SK-N-SH treated with all-trans-retinoic acid at 6 μM for 48 hours (cell line): Measurements from ENCODE around the gene TCAF1.

ENCODE experiments used
- ATAC-seq: fragments of 200-7000 bp; cut with Tn5 transposase; 3 replicates; pipeline ENCODE4 v1.9.1; 2020; ENCODE audit warnings: mild to moderate bottlenecking, moderate library complexity
- ARNTL ChIP-seq: fragments of 450-650 bp; formaldehyde crosslinking; IDR thresholded peaks from 2 replicates; pipeline ENCODE4 v1.5.0; 2020; ENCODE audit warnings: low read depth, mild to moderate bottlenecking, moderate library complexity, borderline replicate concordance
- BACH2 ChIP-seq: fragments of 250-450 bp; sonication (Bioruptor Pico); IDR thresholded peaks from 2 replicates; pipeline ENCODE4 v1.9.0; 2021; ENCODE audit warnings: mild to moderate bottlenecking, borderline replicate concordance
- CSDC2 ChIP-seq: fragments of 250-450 bp; sonication (Bioruptor Pico); IDR thresholded peaks from 2 replicates; pipeline ENCODE4 v1.5.0; 2020; ENCODE audit warnings: mild to moderate bottlenecking, moderate library complexity
- ESRRG ChIP-seq: fragments of 250-450 bp; sonication (Bioruptor Pico); IDR thresholded peaks from 2 replicates; pipeline ENCODE4 v1.6.1; 2021; ENCODE audit warnings: mild to moderate bottlenecking
- GLIS3 ChIP-seq: fragments of 250-450 bp; sonication (Bioruptor Pico); IDR thresholded peaks from 2 replicates; pipeline ENCODE4 v1.5.0; 2020; ENCODE audit warnings: mild to moderate bottlenecking, moderate library complexity
- ISL1 ChIP-seq: fragments of 250-450 bp; sonication (Bioruptor Pico); IDR thresholded peaks from 2 replicates; pipeline ENCODE4 v2.1.2; 2022; ENCODE audit warnings: mild to moderate bottlenecking, moderate library complexity
- OSR1 ChIP-seq: fragments of 250-450 bp; sonication (Bioruptor Pico); IDR thresholded peaks from 2 replicates; pipeline ENCODE4 v1.8.0; 2022; ENCODE audit warnings: moderate library complexity, mild to moderate bottlenecking, inconsistent platforms
- PPARA ChIP-seq: fragments of 250-450 bp; sonication (Bioruptor Pico); IDR thresholded peaks from 2 replicates; pipeline ENCODE4 v1.5.0; 2020; ENCODE audit warnings: mild to moderate bottlenecking, borderline replicate concordance
- RARB ChIP-seq: fragments of 250-450 bp; sonication (Bioruptor Pico); IDR thresholded peaks from 2 replicates; pipeline ENCODE4 v1.8.0; 2021; ENCODE audit warnings: mild to moderate bottlenecking, moderate library complexity
- SNAI2 ChIP-seq: fragments of 250-450 bp; sonication (Bioruptor Pico); IDR thresholded peaks from 2 replicates; pipeline ENCODE4 v1.5.0; 2020; ENCODE audit warnings: mild to moderate bottlenecking, moderate library complexity
- TCF4 ChIP-seq: fragments of 250-450 bp; sonication (Bioruptor Pico); IDR thresholded peaks from 2 replicates; pipeline ENCODE4 v1.8.0; 2021; ENCODE audit warnings: mild to moderate bottlenecking, moderate library complexity, borderline replicate concordance
- TOX ChIP-seq: fragments of 250-450 bp; sonication (Bioruptor Pico); IDR thresholded peaks from 2 replicates; pipeline ENCODE4 v1.8.0; 2021; ENCODE audit warnings: mild to moderate bottlenecking, moderate library complexity, borderline replicate concordance
- ZC3H10 ChIP-seq: fragments of 250-450 bp; sonication (Bioruptor Pico); IDR thresholded peaks from 2 replicates; pipeline ENCODE4 v1.5.1; 2021; ENCODE audit warnings: mild to moderate bottlenecking, moderate library complexity
- ZFP3 ChIP-seq: fragments of 250-450 bp; sonication (Bioruptor Pico); IDR thresholded peaks from 2 replicates; pipeline ENCODE4 v1.5.0; 2020; ENCODE audit warnings: mild to moderate bottlenecking, moderate library complexity
- ZFP30 ChIP-seq: fragments of 450-650 bp; formaldehyde crosslinking; IDR thresholded peaks from 2 replicates; pipeline ENCODE4 v1.5.0; 2022; ENCODE audit warnings: mild to moderate bottlenecking, moderate library complexity
- ZNF565 ChIP-seq: fragments of 450-650 bp; formaldehyde crosslinking; conservative IDR thresholded peaks from 2 replicates; pipeline ENCODE4 v1.5.0; 2020; ENCODE audit warnings: low read depth, mild to moderate bottlenecking, moderate library complexity
- ZNF70 ChIP-seq: fragments of 450-650 bp; formaldehyde crosslinking; IDR thresholded peaks from 2 replicates; pipeline ENCODE4 v1.5.0; 2020; ENCODE audit warnings: mild to moderate bottlenecking, moderate library complexity
- ZNF8 ChIP-seq: fragments of 450-650 bp; formaldehyde crosslinking; IDR thresholded peaks from 2 replicates; pipeline ENCODE4 v1.5.0; 2020; ENCODE audit warnings: mild to moderate bottlenecking, moderate library complexity
- TF ChIP-seq, protein P1 (sequence below): fragments of 250-450 bp; sonication (Bioruptor Pico); IDR thresholded peaks from 2 replicates; pipeline ENCODE4 v1.5.1; 2021; ENCODE audit warnings: mild to moderate bottlenecking, moderate library complexity
- TF ChIP-seq, protein P2 (sequence below): fragments of 250-450 bp; sonication (Bioruptor Pico); IDR thresholded peaks from 2 replicates; pipeline ENCODE4 v1.5.1; 2020; ENCODE audit warnings: low read depth, mild to moderate bottlenecking, moderate library complexity
- TF ChIP-seq, protein P3 (sequence below): fragments of 250-450 bp; sonication (Bioruptor Pico); IDR thresholded peaks from 2 replicates; pipeline ENCODE4 v1.8.0; 2020; ENCODE audit warnings: mild to moderate bottlenecking, moderate library complexity, borderline replicate concordance
- TF ChIP-seq, protein P4 (sequence below): fragments of 250-450 bp; sonication (Bioruptor Pico); IDR thresholded peaks from 2 replicates; pipeline ENCODE4 v1.8.0; 2021; ENCODE audit warnings: low read depth, mild to moderate bottlenecking, moderate library complexity, borderline replicate concordance

The TCAF1 gene

DNA sequence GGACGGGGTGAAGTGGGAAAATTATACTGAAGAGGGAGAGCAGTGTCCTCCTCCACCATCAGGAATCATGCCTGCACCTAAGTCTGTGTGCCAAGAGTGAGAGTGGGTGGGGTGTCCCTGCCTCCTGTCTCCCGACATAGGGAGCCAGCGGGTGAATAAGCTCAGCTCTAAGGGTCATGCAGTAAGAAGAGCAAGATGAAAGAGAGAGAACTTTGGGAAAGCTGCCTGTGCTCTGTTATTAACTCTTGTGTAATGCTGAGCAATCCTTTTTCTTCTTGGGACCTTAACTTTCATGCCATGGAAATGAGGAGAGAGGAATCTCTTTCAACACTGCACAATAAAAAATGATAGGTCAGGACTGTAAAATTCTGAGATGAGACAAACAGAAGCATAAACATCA, 7.9 kb upstream of the TCAF1 start:
- TF ChIP-seq TCF4 (CRISPR knock-in tag) = no peak
- TF ChIP-seq CSDC2 (CRISPR knock-in tag) = no peak
- TF ChIP-seq GLIS3 (CRISPR knock-in tag) = no peak
- TF ChIP-seq ZFP3 = no peak
- no peak for ATAC-seq

DNA sequence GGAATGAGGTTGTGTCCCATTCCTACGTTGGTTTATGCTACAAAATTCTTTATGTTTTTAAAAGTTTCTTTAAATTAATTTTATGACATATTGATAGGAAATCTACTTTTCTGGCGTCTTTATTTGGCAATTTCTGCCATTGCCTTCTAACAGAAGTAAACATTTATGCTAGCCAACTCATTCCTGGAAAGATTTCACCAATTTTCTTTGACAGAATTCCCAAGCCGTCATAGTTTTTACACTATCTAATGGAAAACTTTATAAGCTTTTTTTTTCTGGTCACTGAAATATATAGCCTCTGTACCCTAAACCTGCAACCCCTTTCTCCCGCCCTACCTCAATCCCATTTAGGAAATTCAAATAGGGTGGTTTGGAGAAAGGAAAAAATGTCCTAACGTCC, 6.1 kb upstream of the TCAF1 start:
- no peak for TF ChIP-seq PPARA (CRISPR knock-in tag)
- TF ChIP-seq, protein P1, sequence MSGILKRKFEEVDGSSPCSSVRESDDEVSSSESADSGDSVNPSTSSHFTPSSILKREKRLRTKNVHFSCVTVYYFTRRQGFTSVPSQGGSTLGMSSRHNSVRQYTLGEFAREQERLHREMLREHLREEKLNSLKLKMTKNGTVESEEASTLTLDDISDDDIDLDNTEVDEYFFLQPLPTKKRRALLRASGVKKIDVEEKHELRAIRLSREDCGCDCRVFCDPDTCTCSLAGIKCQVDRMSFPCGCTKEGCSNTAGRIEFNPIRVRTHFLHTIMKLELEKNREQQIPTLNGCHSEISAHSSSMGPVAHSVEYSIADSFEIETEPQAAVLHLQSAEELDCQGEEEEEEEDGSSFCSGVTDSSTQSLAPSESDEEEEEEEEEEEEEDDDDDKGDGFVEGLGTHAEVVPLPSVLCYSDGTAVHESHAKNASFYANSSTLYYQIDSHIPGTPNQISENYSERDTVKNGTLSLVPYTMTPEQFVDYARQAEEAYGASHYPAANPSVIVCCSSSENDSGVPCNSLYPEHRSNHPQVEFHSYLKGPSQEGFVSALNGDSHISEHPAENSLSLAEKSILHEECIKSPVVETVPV (CRISPR knock-in tag) = no peak
- no peak for TF ChIP-seq TOX (CRISPR knock-in tag)
- no peak for TF ChIP-seq SNAI2 (CRISPR knock-in tag)
- no peak for TF ChIP-seq ISL1 (CRISPR knock-in tag)
- no peak for TF ChIP-seq ZC3H10 (CRISPR knock-in tag)
- TF ChIP-seq ZNF8 (CRISPR knock-in tag) = no peak
- no peak for TF ChIP-seq TCF4 (CRISPR knock-in tag)
- TF ChIP-seq ZFP3 = no peak
- no peak for TF ChIP-seq OSR1 (CRISPR knock-in tag)

DNA sequence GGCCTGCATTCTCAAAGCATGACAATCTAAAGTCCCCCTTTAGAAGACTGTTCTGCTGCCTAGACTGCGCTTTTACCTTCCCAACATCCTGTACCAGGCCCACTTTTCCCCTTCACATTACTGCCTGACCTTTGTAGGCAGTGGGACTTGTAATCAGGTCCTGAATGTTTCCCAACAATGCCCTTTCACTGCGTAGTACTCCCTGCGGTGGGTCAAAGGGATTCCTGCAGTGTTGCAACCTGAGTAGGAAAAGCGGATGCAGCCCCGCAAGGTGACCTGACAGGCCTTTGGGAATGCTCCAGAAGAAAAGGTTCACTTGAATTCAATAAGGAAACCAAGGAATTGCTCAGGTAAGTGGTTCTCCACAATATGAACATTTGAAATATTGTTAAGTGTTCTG, 4.9 kb upstream of the TCAF1 start:
- no peak for ATAC-seq
- TF ChIP-seq TCF4 (CRISPR knock-in tag) (no peak), ZNF70 (no peak), ZFP30 (CRISPR knock-in tag) (no peak), RARB (CRISPR knock-in tag) (no peak), ARNTL (no peak), SNAI2 (CRISPR knock-in tag) (no peak), ISL1 (CRISPR knock-in tag) (no peak), ZNF8 (CRISPR knock-in tag) (no peak), CSDC2 (CRISPR knock-in tag) (no peak), ZNF565 (CRISPR knock-in tag) (no peak), BACH2 (no peak), OSR1 (CRISPR knock-in tag) (no peak), ESRRG (CRISPR knock-in tag) (no peak)
- TF ChIP-seq, protein P2, sequence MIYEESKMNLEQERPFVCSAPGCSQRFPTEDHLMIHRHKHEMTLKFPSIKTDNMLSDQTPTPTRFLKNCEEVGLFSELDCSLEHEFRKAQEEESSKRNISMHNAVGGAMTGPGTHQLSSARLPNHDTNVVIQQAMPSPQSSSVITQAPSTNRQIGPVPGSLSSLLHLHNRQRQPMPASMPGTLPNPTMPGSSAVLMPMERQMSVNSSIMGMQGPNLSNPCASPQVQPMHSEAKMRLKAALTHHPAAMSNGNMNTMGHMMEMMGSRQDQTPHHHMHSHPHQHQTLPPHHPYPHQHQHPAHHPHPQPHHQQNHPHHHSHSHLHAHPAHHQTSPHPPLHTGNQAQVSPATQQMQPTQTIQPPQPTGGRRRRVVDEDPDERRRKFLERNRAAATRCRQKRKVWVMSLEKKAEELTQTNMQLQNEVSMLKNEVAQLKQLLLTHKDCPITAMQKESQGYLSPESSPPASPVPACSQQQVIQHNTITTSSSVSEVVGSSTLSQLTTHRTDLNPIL = no peak
- TF ChIP-seq, protein P3, sequence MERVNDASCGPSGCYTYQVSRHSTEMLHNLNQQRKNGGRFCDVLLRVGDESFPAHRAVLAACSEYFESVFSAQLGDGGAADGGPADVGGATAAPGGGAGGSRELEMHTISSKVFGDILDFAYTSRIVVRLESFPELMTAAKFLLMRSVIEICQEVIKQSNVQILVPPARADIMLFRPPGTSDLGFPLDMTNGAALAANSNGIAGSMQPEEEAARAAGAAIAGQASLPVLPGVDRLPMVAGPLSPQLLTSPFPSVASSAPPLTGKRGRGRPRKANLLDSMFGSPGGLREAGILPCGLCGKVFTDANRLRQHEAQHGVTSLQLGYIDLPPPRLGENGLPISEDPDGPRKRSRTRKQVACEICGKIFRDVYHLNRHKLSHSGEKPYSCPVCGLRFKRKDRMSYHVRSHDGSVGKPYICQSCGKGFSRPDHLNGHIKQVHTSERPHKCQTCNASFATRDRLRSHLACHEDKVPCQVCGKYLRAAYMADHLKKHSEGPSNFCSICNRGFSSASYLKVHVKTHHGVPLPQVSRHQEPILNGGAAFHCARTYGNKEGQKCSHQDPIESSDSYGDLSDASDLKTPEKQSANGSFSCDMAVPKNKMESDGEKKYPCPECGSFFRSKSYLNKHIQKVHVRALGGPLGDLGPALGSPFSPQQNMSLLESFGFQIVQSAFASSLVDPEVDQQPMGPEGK (CRISPR knock-in tag) = no peak
- TF ChIP-seq, protein P4, sequence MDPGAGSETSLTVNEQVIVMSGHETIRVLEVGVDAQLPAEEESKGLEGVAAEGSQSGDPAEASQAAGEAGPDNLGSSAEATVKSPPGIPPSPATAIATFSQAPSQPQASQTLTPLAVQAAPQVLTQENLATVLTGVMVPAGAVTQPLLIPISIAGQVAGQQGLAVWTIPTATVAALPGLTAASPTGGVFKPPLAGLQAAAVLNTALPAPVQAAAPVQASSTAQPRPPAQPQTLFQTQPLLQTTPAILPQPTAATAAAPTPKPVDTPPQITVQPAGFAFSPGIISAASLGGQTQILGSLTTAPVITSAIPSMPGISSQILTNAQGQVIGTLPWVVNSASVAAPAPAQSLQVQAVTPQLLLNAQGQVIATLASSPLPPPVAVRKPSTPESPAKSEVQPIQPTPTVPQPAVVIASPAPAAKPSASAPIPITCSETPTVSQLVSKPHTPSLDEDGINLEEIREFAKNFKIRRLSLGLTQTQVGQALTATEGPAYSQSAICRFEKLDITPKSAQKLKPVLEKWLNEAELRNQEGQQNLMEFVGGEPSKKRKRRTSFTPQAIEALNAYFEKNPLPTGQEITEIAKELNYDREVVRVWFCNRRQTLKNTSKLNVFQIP (CRISPR knock-in tag) = no peak

More for the DNA sequence above, 6.1 kb upstream of the TCAF1 start:
- ATAC-seq = no peak

DNA sequence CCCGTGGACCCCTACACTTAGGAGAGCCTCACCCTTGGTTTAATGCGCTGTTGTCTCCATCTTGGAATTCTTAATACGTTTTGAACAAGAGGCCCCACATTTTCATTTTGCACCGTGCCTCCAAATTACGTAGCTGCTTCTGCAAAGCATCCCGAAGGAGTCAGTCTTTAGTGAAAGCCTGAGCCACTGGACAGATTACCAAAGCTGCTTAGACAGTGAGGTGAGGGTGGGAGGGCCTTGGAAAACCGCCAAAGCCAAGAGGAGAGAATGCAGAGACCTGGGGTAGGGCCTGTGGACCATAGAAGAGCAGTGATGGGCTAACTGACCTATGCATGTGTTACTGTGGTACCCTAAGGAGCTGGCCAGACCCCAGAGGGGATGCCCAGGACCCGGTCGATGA, 4.2 kb upstream of the TCAF1 start:
- no peak for ATAC-seq
- no peak for TF ChIP-seq PPARA (CRISPR knock-in tag)
- TF ChIP-seq ARNTL = no peak
- TF ChIP-seq OSR1 (CRISPR knock-in tag) = no peak
- TF ChIP-seq, protein P1 (CRISPR knock-in tag) = no peak
- TF ChIP-seq ZC3H10 (CRISPR knock-in tag) = no peak
- no peak for TF ChIP-seq ZNF565 (CRISPR knock-in tag)
- TF ChIP-seq ESRRG (CRISPR knock-in tag) = no peak
- TF ChIP-seq RARB (CRISPR knock-in tag) = no peak
- TF ChIP-seq ZFP3 = no peak
- no peak for TF ChIP-seq GLIS3 (CRISPR knock-in tag)
- TF ChIP-seq BACH2 = no peak
- TF ChIP-seq ZFP30 (CRISPR knock-in tag) = no peak
- TF ChIP-seq ISL1 (CRISPR knock-in tag) = no peak
- TF ChIP-seq, protein P4 (CRISPR knock-in tag) = no peak
